ENCODE results near the gene TEX2. TPM values are rescaled to one million over a fixed set of nuclear protein-coding genes. Genes with fewer than 3 reads are reported as not detected.

TEX2 gene
- polyA plus RNA-seq, 1 of the 3 experiments (the other 2 are of a cell fraction) = 24.0 TPM

GRCh38 chr17:64148699-64149098, 114.4 kb downstream of the TEX2 start:
- no peak overlapping the region for H2AFZ ChIP-seq (ENCODE audit: low read depth)
- peak; percentile 43 for DNase-seq
- TF ChIP-seq RAD21 (IDR thresholded peaks at IDR 0.05; ENCODE audit: low read length) = peak; percentile 76
- TF ChIP-seq USF1 (IDR thresholded peaks at IDR 0.05; ENCODE audit: borderline replicate concordance, low read depth) = no peak
- TF ChIP-seq FOXJ3 (CRISPR knock-in tag; IDR thresholded peaks at IDR 0.05) = no peak
- peak; percentile 18; the same call in 1 of the 2 replicates for TF ChIP-seq POLR2AphosphoS5 (IDR thresholded peaks at IDR 0.05; ENCODE audit: low read depth, low read length)
- no peak for TF ChIP-seq GABPA (IDR thresholded peaks at IDR 0.05; ENCODE audit: low read depth)
- no peak; the same call in 1 of the 2 replicates for TF ChIP-seq JUND (IDR thresholded peaks at IDR 0.05)
- TF ChIP-seq REST (IDR thresholded peaks at IDR 0.05; ENCODE audit: low read depth, low read length) = no peak
- TF ChIP-seq TAF1 (IDR thresholded peaks at IDR 0.05; ENCODE audit: borderline replicate concordance, low read depth, low read length) = no peak
- TF ChIP-seq CTCF (IDR thresholded peaks at IDR 0.05) = peak; percentile 31
- 0 out of 2 replicates have a peak, but pooled peaks have one; percentile 18 for TF ChIP-seq MXI1 (IDR thresholded peaks at IDR 0.05; ENCODE audit: low read depth, low read length)
- TF ChIP-seq IRF3 (IDR thresholded peaks at IDR 0.05; ENCODE audit: low read depth, low read length) = no peak
- 0 out of 2 replicates have a peak, but pooled peaks have one; percentile 2 for TF ChIP-seq USF2 (IDR thresholded peaks at IDR 0.05; ENCODE audit: borderline replicate concordance, low read depth, low read length)
- TF ChIP-seq SMC3 (IDR thresholded peaks at IDR 0.05; ENCODE audit: low read depth, low read length) = peak; percentile 71; the same call in 1 of the 2 replicates
- H3K9me2 ChIP-seq = no peaks in the 10 kb centered on the region
- H4K20me1 ChIP-seq (ENCODE audit: insufficient read depth) = 0 out of 2 replicates have a peak, but pooled peaks cover 6% of the 10 kb centered on the region
- H3K4me2 ChIP-seq = no peak overlapping the region
- H3K79me2 ChIP-seq (ENCODE audit: insufficient read depth) = peaks cover 16% of the 10 kb centered on the region; the same call in 1 of the 2 replicates
- no peaks in the 10 kb centered on the region for H3K27me3 ChIP-seq (ENCODE audit: insufficient read depth)
- peaks cover 11 to 44% of the 10 kb centered on the region in 2 experiments for H3K4me1 ChIP-seq (ENCODE audit: control insufficient read depth in 1 of 2, insufficient read depth in 2 of 2, low read depth in 1 of 2, low read length in 1 of 2)
- H3K9ac ChIP-seq = no peak overlapping the region
- peaks cover 47% of the 10 kb centered on the region for H3F3A ChIP-seq (replicated peaks; ENCODE audit: insufficient read depth)
- WGBS (ENCODE audit: low lambda C conversion rate) = 88% methylated on average over 4 of the region's 4 CpGs
- H3K9me3 ChIP-seq = no peaks in the 10 kb centered on the region
- ChIA-PET POLR2A (interaction anchor here (1.2 to 5.3 kb wide), 4 partner anchors 28 to 133 kb away, joined by 3 to 99 read pairs (median 26); partner anchors contain the start of gene TEX2), CTCF (interaction anchor here (0.7 to 6.2 kb wide), 35 partner anchors 12 to 385 kb away, joined by 3 to 60 read pairs (median 4); no protein-coding TSS in a partner anchor)
- peaks cover 38 to 63% of the 10 kb centered on the region in 2 experiments for H3K36me3 ChIP-seq (replicated peaks in 1 of 2; ENCODE audit: control insufficient read depth in 1 of 2, insufficient read depth in 2 of 2, low read length in 1 of 2)
- peak overlapping the region; percentile 65 to 97; a peak in 3 of 4 replicates for H3K27ac ChIP-seq (ENCODE audit: low read depth in 2 of 2, low read length in 1 of 2)
- no peak overlapping the region for H3K4me3 ChIP-seq (ENCODE audit: low read depth in 2 of 2, low read length in 1 of 2)
